BLaER1 (cell line): ENCODE data around the gene IFT172.
A peak's percentile ranks its signal among the peaks of the same experiment; 100 is the strongest.

ENCODE experiments used
- H3K27ac ChIP-seq: shearing (Covaris generic); formaldehyde crosslinking; 2 replicates; pipeline ENCODE4 v1.8.1; 2022
- H3K27me3 ChIP-seq: shearing (Covaris generic); formaldehyde crosslinking; 2 replicates; pipeline ENCODE4 v1.8.1; 2022
- H3K36me3 ChIP-seq: shearing (Covaris generic); formaldehyde crosslinking; 2 replicates; pipeline ENCODE4 v1.8.1; 2022
- H3K4me1 ChIP-seq: shearing (Covaris generic); formaldehyde crosslinking; 2 replicates; pipeline ENCODE4 v1.8.1; 2022
- H3K4me2 ChIP-seq: shearing (Covaris generic); formaldehyde crosslinking; 2 replicates; pipeline ENCODE4 v1.8.1; 2022
- H3K4me3 ChIP-seq: shearing (Covaris generic); formaldehyde crosslinking; 2 replicates; pipeline ENCODE4 v1.8.1; 2022
- H3K9ac ChIP-seq: shearing (Covaris generic); formaldehyde crosslinking; 2 replicates; pipeline ENCODE4 v1.8.1; 2022
- H3K9me3 ChIP-seq: shearing (Covaris generic); formaldehyde crosslinking; 2 replicates; pipeline ENCODE4 v1.8.1; 2022
- H4K20me1 ChIP-seq: shearing (Covaris generic); formaldehyde crosslinking; 2 replicates; pipeline ENCODE4 v1.8.1; 2022
- Cebpa-rat ChIP-seq: shearing (Covaris generic); IDR thresholded peaks from 2 replicates; pipeline ENCODE4 v1.8.1; 2022

The IFT172 gene

GRCh38 chr2:27408601-27409320, 80.8 kb downstream of the IFT172 start:
- peaks cover 30% of the 10 kb centered on the region for H3K4me1 ChIP-seq
- H3K4me2 ChIP-seq = peak overlapping the region; percentile 94
- peak overlapping the region; percentile 93 for H3K9ac ChIP-seq
- no peaks in the 10 kb centered on the region; the same call in 1 of the 2 replicates for H3K9me3 ChIP-seq
- H3K36me3 ChIP-seq = peaks cover 38% of the 10 kb centered on the region
- peak overlapping the region; percentile 95 for H3K4me3 ChIP-seq
- no peak for TF ChIP-seq Cebpa-rat
- H3K27ac ChIP-seq = peak overlapping the region; percentile 92
- no peaks in the 10 kb centered on the region for H3K27me3 ChIP-seq
- H4K20me1 ChIP-seq = peaks cover 55% of the 10 kb centered on the region

GRCh38 chr2:27407798-27408491, 81.6 kb downstream of the IFT172 start:
- H3K27me3 ChIP-seq = no peaks in the 10 kb centered on the region
- H3K36me3 ChIP-seq = peaks cover 47% of the 10 kb centered on the region
- H3K4me1 ChIP-seq = peaks cover 30% of the 10 kb centered on the region
- H3K9me3 ChIP-seq = no peaks in the 10 kb centered on the region; the same call in 1 of the 2 replicates
- H3K27ac ChIP-seq = peak overlapping the region; percentile 92
- H3K9ac ChIP-seq = peak overlapping the region; percentile 93
- H4K20me1 ChIP-seq = peaks cover 63% of the 10 kb centered on the region
- no peak for TF ChIP-seq Cebpa-rat
- H3K4me3 ChIP-seq = peak overlapping the region; percentile 95
- H3K4me2 ChIP-seq = peak overlapping the region; percentile 94

GRCh38 chr2:27400348-27401135, 89.0 kb downstream of the IFT172 start:
- Histone ChIP-seq H3K36me3 (peaks cover 75% of the 10 kb centered on the region), H3K4me3 (no peak overlapping the region), H3K4me1 (no peaks in the 10 kb centered on the region), H3K27me3 (no peaks in the 10 kb centered on the region), H3K9me3 (0 out of 2 replicates have a peak, but pooled peaks cover 4% of the 10 kb centered on the region), H3K4me2 (no peak overlapping the region), H3K9ac (no peak overlapping the region), H3K27ac (no peak overlapping the region), H4K20me1 (peaks cover 100% of the 10 kb centered on the region)
- no peak for TF ChIP-seq Cebpa-rat

GRCh38 chr2:27398962-27399361, 90.6 kb downstream of the IFT172 start:
- Histone ChIP-seq H3K4me2 (no peak overlapping the region), H3K27ac (no peak overlapping the region), H3K27me3 (no peaks in the 10 kb centered on the region), H3K4me3 (no peak overlapping the region), H3K9ac (no peak overlapping the region), H3K36me3 (peaks cover 70% of the 10 kb centered on the region), H3K9me3 (0 out of 2 replicates have a peak, but pooled peaks cover 4% of the 10 kb centered on the region), H4K20me1 (peaks cover 100% of the 10 kb centered on the region), H3K4me1 (no peaks in the 10 kb centered on the region)
- no peak for TF ChIP-seq Cebpa-rat
